Activated T-cell treated with anti-CD3 and anti-CD28 coated beads for 48 hours (primary cell): ENCODE results near the gene DTWD1.
"Not testable (repeated sequence)": the region's sequence is repeated elsewhere in the genome, so short reads cannot be mapped to it uniquely, and the experiment has no call there.

Source experiments
- DNase-seq: peaks from one replicate; pipeline ENCODE4 v3.0.0-alpha.2; 2020; ENCODE audit warnings: low read depth

DTWD1 gene

DNA sequence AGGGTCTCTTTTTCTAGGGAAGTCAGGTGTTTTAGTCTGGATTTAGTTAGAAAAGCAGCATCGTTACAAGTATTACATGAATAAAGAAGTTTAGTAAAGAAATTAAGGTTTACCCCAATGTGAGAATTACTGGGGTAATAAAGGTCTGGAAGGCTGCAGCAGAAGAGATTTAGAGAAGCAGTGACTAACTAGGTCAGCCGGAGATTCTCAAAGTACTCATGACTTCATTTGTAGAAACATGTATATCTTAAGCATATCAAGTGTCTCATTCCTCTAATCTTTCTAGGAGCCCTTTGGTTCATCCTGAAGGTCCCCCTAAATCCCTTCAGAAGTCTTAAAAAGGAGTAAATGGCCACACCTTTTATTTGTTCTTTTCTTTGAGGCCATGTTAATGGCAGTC lies 26.0 kb downstream of the DTWD1 start:
- no peak for DNase-seq

DNA sequence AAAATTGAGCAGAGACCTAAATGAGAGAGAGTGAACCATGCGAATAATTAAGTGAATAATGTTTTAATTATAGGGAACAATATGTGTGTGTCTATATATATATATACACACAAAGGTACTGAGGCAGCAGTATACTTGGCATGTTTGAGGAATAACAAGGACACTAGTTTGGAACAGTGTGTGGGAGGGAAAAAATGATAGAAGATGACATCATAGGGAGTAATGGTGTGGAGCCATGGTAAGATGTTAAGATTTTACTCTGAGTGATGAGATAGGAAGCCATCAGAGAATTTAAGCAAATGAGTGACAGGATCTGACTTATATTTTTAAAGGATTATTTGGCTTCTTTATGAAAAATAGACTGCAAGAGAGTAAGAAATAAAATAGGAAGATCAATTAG lies 29.1 kb downstream of the DTWD1 start:
- no peak for DNase-seq

DNA sequence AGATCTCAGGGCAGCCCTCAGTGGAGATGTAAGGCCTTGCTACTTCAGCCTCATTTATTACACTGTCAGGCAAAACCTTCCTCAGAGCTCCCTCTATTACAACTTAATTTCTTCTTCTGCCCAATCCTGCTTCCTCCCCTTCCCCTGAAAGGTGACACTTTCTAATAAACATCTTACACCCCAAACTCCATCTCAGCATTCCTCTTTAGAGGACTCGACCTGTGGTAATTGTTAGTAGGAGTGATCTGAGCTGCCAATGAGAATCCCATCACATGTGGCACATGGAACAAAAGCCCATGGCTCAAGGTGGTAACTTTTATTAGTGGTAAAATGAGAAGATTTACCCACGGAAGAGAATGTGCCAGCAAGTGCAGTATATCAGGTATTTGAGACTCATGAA lies 29.8 kb downstream of the DTWD1 start:
- DNase-seq, result no peak

DNA sequence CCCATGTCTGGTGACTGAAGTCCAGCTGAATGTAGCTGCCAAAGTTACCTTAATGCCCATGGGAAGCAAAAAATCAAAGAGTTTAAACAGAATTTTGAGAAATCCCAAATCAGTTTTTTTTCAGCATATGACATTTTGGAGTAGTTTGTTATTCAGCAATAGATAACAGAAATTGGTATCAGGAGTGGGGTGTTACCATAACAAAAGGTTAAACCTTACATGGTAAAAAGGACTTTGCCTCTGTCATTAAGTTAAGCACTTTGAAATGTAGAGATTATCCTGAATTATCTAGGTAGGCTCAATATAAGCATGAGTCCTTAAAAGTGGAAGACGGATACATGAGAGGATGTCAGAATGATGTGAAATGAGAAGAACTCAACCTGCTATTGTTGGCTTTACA lies 32.1 kb downstream of the DTWD1 start:
- no peak for DNase-seq

DNA sequence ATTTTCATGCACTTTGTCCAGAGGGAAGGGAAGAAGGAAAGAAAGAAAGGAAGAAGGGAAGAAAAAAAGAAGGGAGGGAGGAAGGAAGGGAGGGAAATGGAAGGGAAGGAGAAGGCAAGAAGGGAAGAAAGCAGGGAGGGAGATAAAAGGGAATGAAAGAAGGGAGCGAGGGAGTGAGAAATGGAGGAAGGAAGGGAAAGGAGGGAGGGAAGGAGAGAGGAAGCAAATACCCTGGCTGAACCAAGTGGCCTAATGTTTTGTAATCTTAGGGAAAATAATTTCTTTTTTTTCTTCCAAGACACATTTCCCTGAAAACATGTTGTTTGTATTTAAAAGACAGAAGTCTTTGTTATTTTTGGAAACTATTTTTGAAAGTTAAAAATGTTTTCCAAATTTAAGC lies 35.9 kb downstream of the DTWD1 start:
- no peak for DNase-seq

DNA sequence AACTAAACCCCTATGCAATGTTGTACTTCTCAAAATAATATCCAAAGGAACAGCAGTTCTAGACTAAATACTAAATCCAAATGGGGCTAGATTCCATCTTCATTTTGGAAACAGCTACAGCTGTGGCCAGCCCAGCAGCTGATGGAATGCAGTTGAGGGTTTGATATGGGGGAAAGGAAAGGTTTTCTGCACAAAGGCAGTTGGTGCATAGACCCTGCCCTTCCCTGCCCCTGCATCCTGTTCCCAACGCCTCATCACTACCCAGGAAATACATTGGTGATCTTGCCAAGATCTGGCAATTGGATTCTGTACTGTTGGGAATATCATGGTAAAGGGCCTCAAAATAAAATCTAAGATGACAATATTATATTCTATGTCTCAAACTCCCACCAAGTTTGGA lies 43.9 kb downstream of the DTWD1 start:
- no peak for DNase-seq

DNA sequence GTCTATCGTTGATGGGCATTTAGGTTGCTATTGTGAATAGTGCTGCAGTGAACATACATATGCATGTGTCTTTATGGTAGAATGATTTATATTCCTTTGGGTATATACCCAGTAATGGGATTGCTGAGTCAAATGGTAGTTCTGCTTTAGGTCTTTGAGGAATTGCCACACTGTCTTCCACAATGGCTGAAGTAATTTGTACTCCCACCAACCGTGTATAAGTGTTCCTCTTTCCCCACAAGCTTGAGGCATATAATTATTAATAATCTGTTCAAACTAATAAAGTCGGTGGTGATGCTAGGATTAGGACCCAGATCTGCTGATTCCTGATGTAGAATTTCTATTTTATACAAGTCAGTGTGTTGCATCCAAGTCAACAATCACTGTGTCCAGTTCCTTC lies 45.6 kb downstream of the DTWD1 start:
- not testable (repeated sequence) for DNase-seq

DNA sequence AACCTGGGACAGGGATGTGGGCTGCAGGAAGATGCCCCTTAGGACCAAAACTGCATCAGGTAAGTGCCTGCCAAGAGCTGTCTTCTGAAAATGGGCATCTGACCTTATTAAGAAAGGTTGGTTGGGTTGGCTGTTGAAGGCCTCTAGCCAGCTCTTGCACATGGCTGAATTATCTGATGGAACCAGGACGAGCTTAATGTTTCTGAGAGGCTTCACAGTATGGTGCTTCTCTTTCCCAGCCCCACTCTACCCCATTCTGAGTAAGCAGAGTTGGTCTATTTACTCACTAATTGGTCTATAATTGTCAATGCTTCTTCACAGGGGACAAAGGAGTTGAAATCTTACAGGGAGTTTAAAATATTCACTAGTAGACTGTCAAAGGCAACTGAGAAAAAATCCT lies 48.4 kb downstream of the DTWD1 start:
- no peak for DNase-seq

DNA sequence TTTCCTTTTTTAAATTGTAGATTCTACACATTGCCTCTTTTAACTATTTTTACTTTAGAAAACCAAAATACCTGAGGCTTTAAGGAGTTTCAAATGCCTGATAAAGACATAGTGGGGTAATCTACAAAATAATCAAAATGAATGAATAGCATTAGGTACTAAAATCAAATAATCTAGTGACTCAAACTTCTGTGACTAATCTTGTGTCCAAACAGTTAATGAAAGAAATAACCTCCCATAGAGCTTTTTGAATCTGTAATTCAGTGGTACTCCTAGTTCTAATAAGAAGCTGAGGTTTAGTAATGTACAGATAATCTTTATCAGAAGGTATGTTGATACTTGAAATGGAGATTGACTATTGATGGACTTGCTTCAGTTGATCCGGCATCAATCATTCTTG lies 53.0 kb downstream of the DTWD1 start:
- DNase-seq, result no peak

DNA sequence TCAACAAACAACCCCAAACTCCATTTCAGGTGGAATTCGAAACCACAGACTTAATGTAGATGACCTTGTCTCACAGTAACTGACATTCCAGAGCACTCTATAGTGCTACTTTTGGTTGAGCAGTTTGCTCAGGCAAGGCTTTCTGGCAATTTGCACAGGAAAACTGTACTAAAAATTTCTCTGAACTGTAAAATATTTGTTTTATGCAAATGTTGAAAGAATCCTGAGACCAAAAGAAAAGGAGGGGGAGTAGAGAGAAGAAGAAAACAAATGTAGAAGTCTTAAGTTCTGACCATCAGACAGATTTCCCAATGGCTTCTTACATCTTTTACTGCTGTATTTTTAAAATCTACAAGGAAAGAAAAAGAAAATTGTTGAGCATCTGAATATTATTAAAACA lies 53.5 kb downstream of the DTWD1 start:
- DNase-seq, result no peak

DNA sequence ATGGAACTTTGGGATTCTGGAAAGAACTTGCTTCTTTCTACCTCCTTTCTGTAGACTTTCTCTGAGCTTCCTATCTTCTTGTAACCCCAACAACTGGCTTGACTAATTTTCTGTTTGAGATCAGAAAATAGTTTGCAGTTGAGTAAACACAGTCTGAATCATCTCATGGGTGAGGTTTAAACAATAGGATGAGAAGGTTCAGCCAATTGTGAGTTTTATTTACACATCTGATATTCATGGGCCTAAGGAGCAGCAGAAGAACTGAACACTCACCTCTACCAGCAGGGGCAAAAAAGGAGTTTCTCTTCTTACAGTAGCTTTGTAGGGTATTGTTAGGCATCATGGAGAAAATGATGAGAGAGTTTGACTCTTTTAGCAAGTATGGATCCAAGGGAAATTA lies 54.2 kb downstream of the DTWD1 start:
- DNase-seq, result no peak

DNA sequence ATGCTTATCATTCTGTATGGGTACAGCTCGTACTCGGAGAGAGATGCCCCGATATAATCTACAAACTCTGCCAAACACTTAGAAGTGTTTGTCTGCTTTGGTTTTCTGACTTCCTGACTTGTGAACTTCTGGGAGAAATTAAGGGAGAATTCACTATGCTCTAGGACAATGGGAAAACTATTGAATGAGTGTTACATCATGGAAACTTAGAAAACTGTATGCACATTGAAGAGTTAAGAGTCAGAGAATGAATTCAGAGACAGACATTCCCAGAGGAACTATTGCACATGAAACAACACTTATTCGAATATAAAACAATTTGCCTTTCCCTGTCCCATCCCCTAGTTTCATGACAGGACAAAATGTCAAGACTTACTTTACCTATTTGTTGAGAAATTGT lies 57.8 kb downstream of the DTWD1 start:
- no peak for DNase-seq

DNA sequence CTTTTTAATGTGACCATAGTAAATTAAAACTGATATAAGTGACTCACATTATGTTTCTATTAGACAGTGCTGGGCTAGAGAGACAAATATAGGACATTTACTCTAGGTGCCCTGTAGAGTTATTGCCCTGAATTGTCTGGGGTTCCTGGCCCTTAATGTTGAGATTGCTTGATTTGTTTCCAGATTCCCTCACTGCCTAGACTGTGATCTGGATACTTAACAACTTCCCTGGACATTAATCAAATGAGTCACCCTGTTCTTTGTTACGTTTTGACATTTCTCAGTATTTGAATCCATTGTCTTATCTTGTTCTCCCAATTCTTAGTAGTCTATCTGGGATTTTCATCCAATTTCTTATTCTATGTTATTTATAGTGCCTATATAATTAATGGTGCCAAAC lies 65.8 kb downstream of the DTWD1 start:
- DNase-seq, result no peak

DNA sequence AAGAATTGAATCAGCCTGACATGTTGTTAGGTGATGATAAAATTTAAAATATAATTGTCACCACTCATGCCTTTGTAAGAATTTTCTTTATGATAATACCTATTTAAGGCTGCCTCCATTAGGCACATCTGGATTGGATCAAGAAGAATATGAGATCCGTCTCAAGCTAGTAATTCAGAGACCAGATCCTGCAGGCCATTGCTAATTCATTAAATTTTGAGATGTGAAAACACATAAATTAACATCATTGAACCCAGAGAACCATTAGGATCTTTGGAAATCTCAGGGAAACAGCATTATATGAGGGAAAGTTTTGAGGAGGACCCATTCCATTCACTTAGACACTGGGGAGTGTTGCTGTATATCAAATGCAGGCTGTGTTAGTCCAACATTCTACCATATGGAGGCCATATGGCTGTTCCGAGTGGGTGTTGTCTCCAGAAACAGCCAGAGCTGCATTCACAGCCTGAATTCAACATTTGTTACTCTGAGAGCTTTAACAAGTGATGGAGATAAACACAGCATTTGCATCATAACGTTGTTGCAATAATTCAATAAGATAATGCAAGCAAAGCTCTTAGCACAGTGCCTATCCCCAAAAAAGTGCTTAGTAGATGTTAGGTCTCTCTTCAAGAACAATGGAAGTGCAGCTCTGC lies 67.4 kb downstream of the DTWD1 start:
- DNase-seq, result no peak

DNA sequence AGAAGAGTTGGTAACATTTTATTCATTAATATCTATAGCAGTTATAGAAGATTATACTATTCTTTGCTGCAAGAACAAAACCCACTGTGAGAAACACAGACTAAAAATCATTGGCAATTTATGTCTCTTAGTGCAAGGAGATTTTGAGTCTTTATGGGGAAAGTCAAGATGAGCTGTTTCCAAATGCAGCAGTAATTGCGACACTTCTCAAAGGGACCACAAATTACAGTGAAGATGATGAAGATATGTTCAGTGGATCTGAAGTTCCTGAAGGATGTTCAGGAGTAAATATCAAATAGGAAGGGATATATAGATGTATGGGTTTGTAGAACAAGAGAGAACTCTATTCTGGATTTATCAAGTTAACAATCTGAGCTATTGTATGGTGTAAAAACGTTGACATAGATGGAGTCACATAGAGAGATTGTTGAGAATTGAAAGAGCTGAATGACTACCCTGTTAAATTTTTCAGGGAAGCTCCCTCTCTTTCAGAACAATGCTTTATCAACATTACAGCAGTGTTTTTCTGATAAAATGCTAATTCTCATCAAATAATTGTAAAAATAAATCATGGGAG lies 71.8 kb downstream of the DTWD1 start:
- DNase-seq, result no peak

DNA sequence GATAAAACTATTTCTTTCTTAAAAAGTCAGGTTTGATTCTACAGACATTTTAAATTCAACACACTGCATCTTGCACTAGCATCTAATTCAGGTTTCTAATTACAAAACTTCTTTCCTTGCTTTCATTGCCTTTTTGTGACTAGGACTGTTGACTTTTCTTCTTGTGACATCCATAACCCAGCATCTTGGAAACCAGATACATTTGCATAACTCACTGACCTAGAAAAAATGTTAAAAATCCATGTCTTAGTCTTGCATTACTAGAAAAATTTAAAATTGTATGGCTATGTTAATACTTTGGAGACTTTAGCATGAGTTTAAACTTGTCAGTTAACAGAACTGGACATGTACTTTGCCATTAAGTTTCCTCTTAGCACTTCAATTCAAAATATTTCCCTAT lies 72.7 kb downstream of the DTWD1 start:
- DNase-seq, result no peak

DNA sequence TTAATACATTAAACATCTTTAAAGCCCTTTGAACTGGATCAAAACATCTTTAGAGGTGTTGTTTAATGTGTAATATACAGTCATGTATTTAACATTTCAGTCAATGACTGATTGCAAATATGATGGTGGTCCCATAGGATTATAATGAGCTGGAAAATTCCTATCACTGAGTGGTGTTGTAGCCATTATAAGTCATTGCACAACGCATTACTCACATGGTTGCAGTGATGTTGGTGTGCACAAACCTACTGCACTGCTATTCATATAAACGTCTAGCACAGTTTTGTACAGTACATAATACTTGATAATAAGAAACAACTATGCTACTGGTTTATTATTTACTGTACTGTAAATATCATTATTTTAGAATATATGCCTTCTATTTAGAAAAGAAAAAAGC lies 75.6 kb downstream of the DTWD1 start:
- no peak for DNase-seq

DNA sequence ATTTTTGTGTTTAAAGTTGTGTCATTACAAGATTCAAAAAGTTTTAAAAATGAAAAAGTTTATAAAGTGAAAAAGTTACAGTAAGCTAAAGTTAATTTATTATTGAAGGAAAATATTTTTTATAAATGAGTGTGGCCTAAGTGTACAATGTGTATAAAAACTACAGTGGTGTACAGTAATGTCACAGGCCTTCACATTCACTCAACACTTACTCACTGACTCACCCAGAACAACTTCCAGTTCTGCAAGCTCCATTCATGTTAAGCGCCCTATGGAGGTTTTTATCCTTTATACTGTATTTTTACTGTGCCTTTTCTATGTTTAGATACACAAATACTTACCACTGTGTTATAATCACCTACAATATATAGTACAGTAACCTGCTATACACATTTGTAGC lies 76.3 kb downstream of the DTWD1 start:
- DNase-seq, result no peak

DNA sequence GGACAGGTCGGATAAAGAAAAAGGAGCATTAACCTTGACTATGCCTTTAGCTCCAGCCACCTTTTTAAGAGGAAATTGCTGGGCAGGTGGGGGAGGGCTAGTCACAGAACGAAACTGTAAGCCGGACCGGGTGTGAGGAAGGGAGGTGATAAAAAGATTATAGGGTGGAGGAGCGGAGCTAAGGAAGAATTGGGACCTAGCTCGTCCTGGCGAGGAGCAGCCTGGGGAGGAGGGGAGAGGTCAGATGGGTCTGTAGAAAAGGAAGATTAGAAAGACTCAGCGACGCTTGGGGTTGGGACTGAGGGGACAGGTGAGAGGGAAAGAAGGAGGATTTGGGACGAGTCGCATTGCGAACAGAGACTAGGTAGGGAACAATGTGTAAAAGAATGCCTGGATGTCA lies 82.1 kb downstream of the DTWD1 start:
- DNase-seq, result not testable (repeated sequence)
